GM12878 (cell line): ENCODE results near the gene CGREF1. TPM values are rescaled to one million over a fixed set of nuclear protein-coding genes. Genes with fewer than 3 reads are reported as not detected.

Experiments
- ATAC-seq: fragments of 200-7000 bp; cut with Tn5 transposase; 3 replicates; pipeline ENCODE4 v1.9.1; 2020; ENCODE audit warnings: mild to moderate bottlenecking, moderate library complexity
- BruUV-seq: library from RNA; stranded (reverse); fragments of 400-500 nt; replicated peaks from 2 replicates; lab custom pipeline; 2021; lab: Mats Ljungman, UMichigan
- CTCF ChIA-PET: fragments of 300-600 bp; sonication (Branson Sonifier 250); formaldehyde crosslinking; extraction: SDS; loops from one replicate; lab custom pipeline; 2021; ENCODE audit warnings: inconsistent platforms; lab: Yijun Ruan, JAX
- POLR2A ChIA-PET: fragments of 350-600 bp; formaldehyde crosslinking; extraction: SDS; loops from one replicate; lab custom pipeline; 2021; ENCODE audit warnings: inconsistent platforms; lab: Charles Lee
- RAD21 ChIA-PET: fragments of 300-600 bp; sonication (Branson Sonifier 250); formaldehyde crosslinking; loops from one replicate; lab custom pipeline; 2023; ENCODE audit warnings: antibody characterized with exemption; ENCODE audit not compliant: unreplicated experiment; lab: Charles Lee
- SMC1A ChIA-PET: fragments of 300-600 bp; sonication (Branson Sonifier 250); formaldehyde crosslinking; loops from one replicate; lab custom pipeline; 2023; ENCODE audit not compliant: unreplicated experiment, uncharacterized antibody; lab: Charles Lee
- DNase-seq: peaks from one replicate; pipeline ENCODE4 v3.0.0-alpha.2; 2011; ENCODE audit warnings: low read depth, low spot score
- FAIRE-seq: peaks from 3 replicates; lab custom pipeline; 2011; peaks lifted over from hg19 to GRCh38; lab: Jason Lieb, UNC
- H2AFZ ChIP-seq: 2 replicates; pipeline ENCODE4 v1.6.0; 2011; ENCODE audit warnings: low read depth, low read length, control low read depth; ENCODE audit not compliant: control insufficient read depth
- H3K27ac ChIP-seq: 2 replicates; pipeline ENCODE4 v1.5.1; 2011; ENCODE audit warnings: control low read depth; ENCODE audit not compliant: control insufficient read depth, insufficient read depth
- H3K27me3 ChIP-seq, 2 experiments: replicated peaks in 1 of 2; 2 replicates each; pipeline versions ENCODE4 v1.6.0 to v1.6.1; 2011; ENCODE audit warnings: low read length in 1 of 2; ENCODE audit not compliant: control insufficient read depth in 2 of 2, insufficient read depth in 2 of 2
- H3K36me3 ChIP-seq, 2 experiments: 2 replicates each; pipeline ENCODE4 v1.5.1; 2011; ENCODE audit warnings: low read length in 1 of 2; ENCODE audit not compliant: control insufficient read depth in 2 of 2, insufficient read depth in 2 of 2
- H3K4me1 ChIP-seq: 2 replicates; pipeline ENCODE4 v1.6.1; 2011; ENCODE audit warnings: mild to moderate bottlenecking, low read length, moderate library complexity, mixed read lengths; ENCODE audit not compliant: control insufficient read depth, insufficient read depth
- H3K4me2 ChIP-seq: 2 replicates; pipeline ENCODE4 v1.6.0; 2011; ENCODE audit warnings: control low read depth; ENCODE audit not compliant: control insufficient read depth, insufficient read depth
- H3K4me3 ChIP-seq: fragments of 200-600 bp; sonication (generic); 2 replicates; pipeline ENCODE4 v1.5.1; 2016
- H3K79me2 ChIP-seq: 2 replicates; pipeline ENCODE4 v1.6.0; 2011; ENCODE audit warnings: low read length; ENCODE audit not compliant: control insufficient read depth, insufficient read depth
- H3K9ac ChIP-seq: 2 replicates; pipeline ENCODE4 v1.8.0; 2011; ENCODE audit warnings: low read length, control low read depth, mixed read lengths; ENCODE audit not compliant: control insufficient read depth, insufficient read depth
- H3K9me3 ChIP-seq: replicated peaks from 3 replicates; pipeline ENCODE4 v1.5.1; 2011; ENCODE audit warnings: mild to moderate bottlenecking, low read length; ENCODE audit not compliant: control insufficient read depth, insufficient read depth
- H4K20me1 ChIP-seq: 2 replicates; pipeline ENCODE4 v1.6.0; 2011; ENCODE audit not compliant: control insufficient read depth, insufficient read depth
- BACH1 ChIP-seq: fragments of 450-650 bp; IDR thresholded peaks from 2 replicates; pipeline ENCODE4 v1.6.1; 2017; ENCODE audit warnings: mild to moderate bottlenecking, borderline replicate concordance
- BCLAF1 ChIP-seq: fragments of 450-650 bp; IDR thresholded peaks from 2 replicates; pipeline ENCODE4 v1.6.1; 2017; ENCODE audit warnings: antibody characterized with exemption, mild to moderate bottlenecking, moderate library complexity
- BMI1 ChIP-seq: fragments of 450-650 bp; IDR thresholded peaks from 2 replicates; pipeline ENCODE4 v1.6.1; 2016; ENCODE audit warnings: mild to moderate bottlenecking, moderate library complexity, borderline replicate concordance
- WGBS: methylation state at CpG from one replicate; pipeline ENCODE4 v1.1.6; 2016; ENCODE audit warnings: low lambda C conversion rate; ENCODE audit not compliant: insufficient replicate concordance, insufficient coverage; ENCODE audit errors: missing lambda C conversion rate; 5-methylcytosine and 5-hydroxymethylcytosine counted together
- in situ Hi-C: fragments of 300-500 bp; cut with MboI; formaldehyde crosslinking; loops from 9 replicates; pipeline ENCODE4 v1.14.3; 2018; ENCODE audit warnings: mixed read lengths
- intact Hi-C: fragments of 100-400 bp; cut with micrococcal nuclease; formaldehyde crosslinking; loops from one replicate; pipeline ENCODE4 v1.14.2; 2022; ENCODE audit not compliant: unreplicated experiment
- polyA plus RNA-seq, 11 experiments: library from polyadenylated mRNA; depleted of rRNA in 4 of 11; unstranded in 6 of 11; stranded (reverse) in 5 of 11; fragments of >200 nt; fragmentation: Nextera tagmentation in 4 of 11; fragmentation: Illumina TruSeq in 1 of 11; extraction: Ambion mirVana in 4 of 11; extraction: Trizol in 1 of 11; gene quantifications; 1 replicate in 1 of 11; 2 replicates in 10 of 11; pipeline versions ENCODE4 v1.2.1 to v1.2.3, GENCODE V29; 2011 to 2016; ENCODE audit warnings: inconsistent platforms in 2 of 11, missing spikeins in 2 of 11, low read depth in 1 of 11
- total RNA-seq, 4 experiments: library from RNA; depleted of rRNA in 3 of 4; stranded (reverse); fragments of >200 nt in 3 of 4; fragmentation: Illumina TruSeq in 1 of 4; extraction: Trizol in 1 of 4; gene quantifications; 2 replicates each; pipeline versions ENCODE4 v1.2.1 to v1.2.3, GENCODE V29; 2013 to 2021
- TF ChIP-seq, protein P1 (sequence below): fragments of 450-650 bp; IDR thresholded peaks from 2 replicates; pipeline ENCODE4 v1.6.1; 2016; ENCODE audit warnings: mild to moderate bottlenecking
- TF ChIP-seq, protein P2 (sequence below): fragments of 450-650 bp; IDR thresholded peaks from 2 replicates; pipeline ENCODE4 v1.6.1; 2018; ENCODE audit warnings: borderline replicate concordance, mild to moderate bottlenecking; ENCODE audit not compliant: partially characterized antibody
- TF ChIP-seq, protein P3 (sequence below), 3 experiments: IDR thresholded peaks in 2 of 3; conservative IDR thresholded peaks in 1 of 3; 2 replicates each; pipeline ENCODE4 v1.5.1; 2011; ENCODE audit warnings: low read depth in 3 of 3, low read length in 3 of 3, mild to moderate bottlenecking in 3 of 3, control low read depth in 2 of 3, moderate library complexity in 2 of 3, inconsistent platforms in 1 of 3, mixed read lengths in 1 of 3; ENCODE audit not compliant: control insufficient read depth in 2 of 3, insufficient read depth in 1 of 3; ENCODE audit errors: extremely low read depth in 1 of 3

CGREF1 gene
- total and polyA plus RNA-seq, 10 of the 15 experiments (the other 5 are each of a cell fraction or from before 2014, with no cell fraction given), result 0.06 to 0.21 TPM; not detected in 8

DNA sequence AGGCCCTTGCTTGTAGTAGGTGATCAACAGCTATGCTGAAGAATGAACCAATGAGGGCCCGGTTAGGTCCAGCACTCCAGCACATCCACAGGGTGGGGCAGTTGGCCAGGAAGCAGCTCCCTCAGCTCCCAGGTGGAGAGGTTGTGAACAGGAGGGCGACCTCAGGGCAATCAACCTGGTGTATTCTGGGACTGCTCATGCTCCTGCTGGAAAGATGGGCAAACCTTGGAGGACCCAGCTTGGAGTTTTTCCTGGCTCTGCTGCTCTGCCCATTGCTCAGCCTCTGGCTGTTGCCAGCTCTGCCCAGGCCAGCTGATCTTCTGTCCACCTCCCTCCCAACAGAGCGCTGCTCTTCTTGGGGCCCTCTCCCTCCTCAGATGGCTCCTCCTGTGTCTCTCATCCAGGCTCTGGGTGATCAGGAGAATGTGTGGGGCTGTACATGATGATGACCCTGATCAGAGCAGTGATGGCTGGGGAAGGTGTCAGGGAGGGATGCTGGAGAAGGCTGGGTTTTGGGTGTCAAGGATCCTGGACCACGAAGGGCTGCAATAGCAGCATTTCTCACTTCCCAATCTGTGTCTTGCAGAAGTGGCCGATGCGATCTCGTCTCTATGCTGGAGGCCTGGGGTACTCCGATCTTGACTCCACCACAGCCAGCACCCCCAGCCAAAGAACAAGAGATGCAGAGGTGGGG is 33.3 kb upstream of the CGREF1 start:
- no peak overlapping the region for H3K9ac ChIP-seq
- TF ChIP-seq BACH1 (no peak), BCLAF1 (no peak), BMI1 (no peak)
- TF ChIP-seq, protein P1, sequence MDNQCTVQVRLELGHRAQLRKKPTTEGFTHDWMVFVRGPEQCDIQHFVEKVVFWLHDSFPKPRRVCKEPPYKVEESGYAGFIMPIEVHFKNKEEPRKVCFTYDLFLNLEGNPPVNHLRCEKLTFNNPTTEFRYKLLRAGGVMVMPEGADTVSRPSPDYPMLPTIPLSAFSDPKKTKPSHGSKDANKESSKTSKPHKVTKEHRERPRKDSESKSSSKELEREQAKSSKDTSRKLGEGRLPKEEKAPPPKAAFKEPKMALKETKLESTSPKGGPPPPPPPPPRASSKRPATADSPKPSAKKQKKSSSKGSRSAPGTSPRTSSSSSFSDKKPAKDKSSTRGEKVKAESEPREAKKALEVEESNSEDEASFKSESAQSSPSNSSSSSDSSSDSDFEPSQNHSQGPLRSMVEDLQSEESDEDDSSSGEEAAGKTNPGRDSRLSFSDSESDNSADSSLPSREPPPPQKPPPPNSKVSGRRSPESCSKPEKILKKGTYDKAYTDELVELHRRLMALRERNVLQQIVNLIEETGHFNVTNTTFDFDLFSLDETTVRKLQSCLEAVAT, result no peak
- TF ChIP-seq, protein P2, sequence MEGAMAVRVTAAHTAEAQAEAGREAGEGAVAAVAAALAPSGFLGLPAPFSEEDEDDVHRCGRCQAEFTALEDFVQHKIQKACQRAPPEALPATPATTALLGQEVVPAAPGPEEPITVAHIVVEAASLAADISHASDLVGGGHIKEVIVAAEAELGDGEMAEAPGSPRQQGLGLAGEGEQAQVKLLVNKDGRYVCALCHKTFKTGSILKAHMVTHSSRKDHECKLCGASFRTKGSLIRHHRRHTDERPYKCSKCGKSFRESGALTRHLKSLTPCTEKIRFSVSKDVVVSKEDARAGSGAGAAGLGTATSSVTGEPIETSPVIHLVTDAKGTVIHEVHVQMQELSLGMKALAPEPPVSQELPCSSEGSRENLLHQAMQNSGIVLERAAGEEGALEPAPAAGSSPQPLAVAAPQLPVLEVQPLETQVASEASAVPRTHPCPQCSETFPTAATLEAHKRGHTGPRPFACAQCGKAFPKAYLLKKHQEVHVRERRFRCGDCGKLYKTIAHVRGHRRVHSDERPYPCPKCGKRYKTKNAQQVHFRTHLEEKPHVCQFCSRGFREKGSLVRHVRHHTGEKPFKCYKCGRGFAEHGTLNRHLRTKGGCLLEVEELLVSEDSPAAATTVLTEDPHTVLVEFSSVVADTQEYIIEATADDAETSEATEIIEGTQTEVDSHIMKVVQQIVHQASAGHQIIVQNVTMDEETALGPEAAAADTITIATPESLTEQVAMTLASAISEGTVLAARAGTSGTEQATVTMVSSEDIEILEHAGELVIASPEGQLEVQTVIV, result no peak
- TF ChIP-seq, protein P3, sequence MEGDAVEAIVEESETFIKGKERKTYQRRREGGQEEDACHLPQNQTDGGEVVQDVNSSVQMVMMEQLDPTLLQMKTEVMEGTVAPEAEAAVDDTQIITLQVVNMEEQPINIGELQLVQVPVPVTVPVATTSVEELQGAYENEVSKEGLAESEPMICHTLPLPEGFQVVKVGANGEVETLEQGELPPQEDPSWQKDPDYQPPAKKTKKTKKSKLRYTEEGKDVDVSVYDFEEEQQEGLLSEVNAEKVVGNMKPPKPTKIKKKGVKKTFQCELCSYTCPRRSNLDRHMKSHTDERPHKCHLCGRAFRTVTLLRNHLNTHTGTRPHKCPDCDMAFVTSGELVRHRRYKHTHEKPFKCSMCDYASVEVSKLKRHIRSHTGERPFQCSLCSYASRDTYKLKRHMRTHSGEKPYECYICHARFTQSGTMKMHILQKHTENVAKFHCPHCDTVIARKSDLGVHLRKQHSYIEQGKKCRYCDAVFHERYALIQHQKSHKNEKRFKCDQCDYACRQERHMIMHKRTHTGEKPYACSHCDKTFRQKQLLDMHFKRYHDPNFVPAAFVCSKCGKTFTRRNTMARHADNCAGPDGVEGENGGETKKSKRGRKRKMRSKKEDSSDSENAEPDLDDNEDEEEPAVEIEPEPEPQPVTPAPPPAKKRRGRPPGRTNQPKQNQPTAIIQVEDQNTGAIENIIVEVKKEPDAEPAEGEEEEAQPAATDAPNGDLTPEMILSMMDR (IDR thresholded peaks at IDR 0.05 in 2 of 3, conservative IDR thresholded peaks at IDR 0.05 in 1 of 3; ENCODE audit: control insufficient read depth in 2 of 3, extremely low read depth in 1 of 3, insufficient read depth in 1 of 3, low read depth in 3 of 3, low read length in 3 of 3), result 0 out of 6 replicates have a peak, but pooled peaks of 1 of the 3 experiments have one; percentile 9
- TF ChIP-seq, all 136 proteins: peak for 1
- no peak overlapping the region for H3K4me2 ChIP-seq
- ChIA-PET POLR2A (interaction anchor here (0.5 to 0.8 kb wide), 5 partner anchors 8 to 431 kb away, joined by 3 to 5 read pairs (median 3); partner anchors contain the start of gene PPM1G), CTCF (interaction anchor here (1.1 to 2.9 kb wide), 5 partner anchors 10 to 128 kb away, joined by 3 to 10 read pairs (median 3); no protein-coding TSS in a partner anchor), RAD21 (interaction anchor here (2.0 kb wide), 1 partner anchor 54 kb away, joined by 7 read pairs; no protein-coding TSS in a partner anchor), SMC1A (interaction anchor here (0.6 to 2.2 kb wide), 3 partner anchors 39 to 152 kb away, joined by 3 to 10 read pairs (median 3); no protein-coding TSS in a partner anchor)
- in situ Hi-C loops (no loop called here), intact Hi-C loops (no loop called here)
- DNase-seq (no peak), ATAC-seq (no peak), FAIRE-seq (no peak)
- H3K79me2 ChIP-seq, result no peaks in the 10 kb centered on the region
- no peak overlapping the region for H3K4me3 ChIP-seq
- H3K27ac ChIP-seq, result no peak overlapping the region
- no peak overlapping the region for H2AFZ ChIP-seq
- WGBS, result 65% methylated on average over 8 of the region's 8 CpGs
- H3K4me1 ChIP-seq, result no peaks in the 10 kb centered on the region
- H4K20me1 ChIP-seq, result no peaks in the 10 kb centered on the region
- no peaks in the 10 kb centered on the region for H3K9me3 ChIP-seq
- no peaks in the 10 kb centered on the region; a peak in 1 of 4 replicates for H3K27me3 ChIP-seq
- H3K36me3 ChIP-seq, result no peaks in the 10 kb centered on the region
- no TSS peak for BruUV-seq
